ENCODE data around the gene TESPA1.
A peak's percentile ranks its signal among the peaks of the same experiment; 100 is the strongest.

The TESPA1 gene

GRCh38 chr12:54991161-54991990 lies 6.8 kb upstream of the TESPA1 start:
- no peaks in the 10 kb centered on the region for H3K36me3 ChIP-seq (ENCODE audit: control insufficient read depth in 2 of 2, insufficient read depth in 1 of 2, low read length in 2 of 2)
- no peak overlapping the region for H3K4me3 ChIP-seq (ENCODE audit: low read depth, low read length)
- ChIA-PET POLR2A (no interaction called here), CTCF (interaction anchor here (1.1 to 7.6 kb wide), 5 partner anchors 35 to 242 kb away, joined by 3 to 271 read pairs (median 7); no protein-coding TSS in a partner anchor)
- H3K9me3 ChIP-seq (ENCODE audit: control insufficient read depth, insufficient read depth, low read depth, low read length), result no peaks in the 10 kb centered on the region
- no peak for TF ChIP-seq PRDM4 (tag by site-specific recombination; IDR thresholded peaks at IDR 0.05)
- TF ChIP-seq ZNF707 (tag by site-specific recombination; IDR thresholded peaks at IDR 0.05), result no peak
- TF ChIP-seq ZNF16 (tag by site-specific recombination; IDR thresholded peaks at IDR 0.05; ENCODE audit: low read depth), result no peak
- no peak for TF ChIP-seq GLIS1 (tag by site-specific recombination; IDR thresholded peaks at IDR 0.05)
- no peak for TF ChIP-seq ZBTB48 (tag by site-specific recombination; IDR thresholded peaks at IDR 0.05)
- no peak for TF ChIP-seq ZNF19 (tag by site-specific recombination; IDR thresholded peaks at IDR 0.05; ENCODE audit: low read depth)
- TF ChIP-seq ZBTB11 (tag by site-specific recombination; conservative IDR thresholded peaks at IDR 0.05; ENCODE audit: low read depth), result no peak
- no peak for TF ChIP-seq ZNF140 (tag by site-specific recombination; IDR thresholded peaks at IDR 0.05)
- TF ChIP-seq ZNF221 (tag by site-specific recombination; IDR thresholded peaks at IDR 0.05; ENCODE audit: borderline replicate concordance), result no peak
- peak; percentile 51; the same call in 1 of the 2 replicates for TF ChIP-seq EGR2 (tag by site-specific recombination; IDR thresholded peaks at IDR 0.05; ENCODE audit: low read depth)
- TF ChIP-seq ZNF558 (tag by site-specific recombination; IDR thresholded peaks at IDR 0.05), result no peak
- TF ChIP-seq PRDM1 (tag by site-specific recombination; IDR thresholded peaks at IDR 0.05), result 0 out of 2 replicates have a peak, but pooled peaks have one; percentile 23
- no peak for TF ChIP-seq CTCF (tag by site-specific recombination; IDR thresholded peaks at IDR 0.05)
- no peak for TF ChIP-seq ZBTB20 (tag by site-specific recombination; IDR thresholded peaks at IDR 0.05)
- no peak overlapping the region for H3K27ac ChIP-seq (ENCODE audit: extremely low read depth, low read depth, low read length)
- H3K4me1 ChIP-seq (ENCODE audit: control insufficient read depth, insufficient read depth, low read length), result no peaks in the 10 kb centered on the region

- no peak overlapping the region for H3K4me3 ChIP-seq (ENCODE audit: low read depth, low read length)
- no peak for TF ChIP-seq PATZ1 (tag by site-specific recombination; IDR thresholded peaks at IDR 0.05)
- no peak for TF ChIP-seq ZNF362 (tag by site-specific recombination; IDR thresholded peaks at IDR 0.05)
- H3K36me3 ChIP-seq (ENCODE audit: control insufficient read depth in 2 of 2, insufficient read depth in 1 of 2, low read length in 2 of 2), result no peaks in the 10 kb centered on the region
- no peak overlapping the region for H3K27ac ChIP-seq (ENCODE audit: extremely low read depth, low read depth, low read length)
- ChIA-PET POLR2A (no interaction called here), CTCF (interaction anchor here (0.8 kb wide), 1 partner anchor 393 kb away, joined by 3 read pairs; no protein-coding TSS in a partner anchor)
- no peaks in the 10 kb centered on the region for H3K4me1 ChIP-seq (ENCODE audit: control insufficient read depth, insufficient read depth, low read length)
- no peaks in the 10 kb centered on the region for H3K9me3 ChIP-seq (ENCODE audit: control insufficient read depth, insufficient read depth, low read depth, low read length)
Measured at GRCh38 chr12:54989829-54990228, 5.3 kb upstream of the TESPA1 start.
